ENCODE results near the gene DPF3. TPM values are rescaled to one million over a fixed set of nuclear protein-coding genes. Genes with fewer than 3 reads are reported as not detected.

Gene DPF3
- polyA plus RNA-seq, 3 donors, result 3.8 to 4.8 (median 3.9) TPM

- no peak for DNase-seq (ENCODE audit: extremely low read depth in 1 of 11, low read depth in 9 of 11, low spot score in 4 of 11)
Observed at GRCh38 chr14:72605921-72606220, 288.0 kb downstream of the DPF3 start.

- DNase-seq (ENCODE audit: extremely low read depth in 1 of 11, low read depth in 9 of 11, low spot score in 4 of 11), result no peak
Observed at GRCh38 chr14:72605096-72605920, 288.6 kb downstream of the DPF3 start.

GRCh38 chr14:72604133-72604532 is 289.8 kb downstream of the DPF3 start:
- DNase-seq (ENCODE audit: extremely low read depth in 1 of 11, low read depth in 9 of 11, low spot score in 4 of 11), result no peak

- DNase-seq (ENCODE audit: extremely low read depth in 1 of 11, low read depth in 9 of 11, low spot score in 4 of 11), result no peak
Observed at GRCh38 chr14:72603639-72604038, 290.3 kb downstream of the DPF3 start.

- DNase-seq (ENCODE audit: extremely low read depth in 1 of 11, low read depth in 9 of 11, low spot score in 4 of 11), result no peak
Observed at GRCh38 chr14:72600551-72601330, 293.2 kb downstream of the DPF3 start.

GRCh38 chr14:72599579-72600470 is 294.1 kb downstream of the DPF3 start:
- DNase-seq (ENCODE audit: extremely low read depth in 1 of 11, low read depth in 9 of 11, low spot score in 4 of 11), result no peak

GRCh38 chr14:72598306-72598705 is 295.6 kb downstream of the DPF3 start:
- no peak for DNase-seq (ENCODE audit: extremely low read depth in 1 of 11, low read depth in 9 of 11, low spot score in 4 of 11)

GRCh38 chr14:72597252-72598233 is 296.4 kb downstream of the DPF3 start:
- no peak for DNase-seq (ENCODE audit: extremely low read depth in 1 of 11, low read depth in 9 of 11, low spot score in 4 of 11)

- no peak for DNase-seq (ENCODE audit: extremely low read depth in 1 of 11, low read depth in 9 of 11, low spot score in 4 of 11)
Observed at GRCh38 chr14:72595152-72595862, 298.6 kb downstream of the DPF3 start.

GRCh38 chr14:72594099-72594901 is 299.6 kb downstream of the DPF3 start:
- DNase-seq (ENCODE audit: extremely low read depth in 1 of 11, low read depth in 9 of 11, low spot score in 4 of 11), result no peak

- no peak for DNase-seq (ENCODE audit: extremely low read depth in 1 of 11, low read depth in 9 of 11, low spot score in 4 of 11)
Observed at GRCh38 chr14:72591391-72591790, 302.5 kb downstream of the DPF3 start.

GRCh38 chr14:72590577-72590976 is 303.3 kb downstream of the DPF3 start:
- no peak for DNase-seq (ENCODE audit: extremely low read depth in 1 of 11, low read depth in 9 of 11, low spot score in 4 of 11)

GRCh38 chr14:72589652-72590051 is 304.2 kb downstream of the DPF3 start:
- DNase-seq (ENCODE audit: extremely low read depth in 1 of 11, low read depth in 9 of 11, low spot score in 4 of 11), result no peak

GRCh38 chr14:72588521-72588920 is 305.4 kb downstream of the DPF3 start:
- no peak for DNase-seq (ENCODE audit: extremely low read depth in 1 of 11, low read depth in 9 of 11, low spot score in 4 of 11)

- DNase-seq (ENCODE audit: extremely low read depth in 1 of 11, low read depth in 9 of 11, low spot score in 4 of 11), result no peak
Observed at GRCh38 chr14:72583316-72584272, 310.3 kb downstream of the DPF3 start.

GRCh38 chr14:72582582-72582981 is 311.3 kb downstream of the DPF3 start:
- no peak for DNase-seq (ENCODE audit: extremely low read depth in 1 of 11, low read depth in 9 of 11, low spot score in 4 of 11)
